Measurements from ENCODE around the gene SNTG2. TPM values are rescaled to one million over a fixed set of nuclear protein-coding genes. Genes with fewer than 3 reads are reported as not detected.

SNTG2 gene
- total RNA-seq, 2 donors from 2014 or later, result 2.5 to 3.8 TPM

DNA sequence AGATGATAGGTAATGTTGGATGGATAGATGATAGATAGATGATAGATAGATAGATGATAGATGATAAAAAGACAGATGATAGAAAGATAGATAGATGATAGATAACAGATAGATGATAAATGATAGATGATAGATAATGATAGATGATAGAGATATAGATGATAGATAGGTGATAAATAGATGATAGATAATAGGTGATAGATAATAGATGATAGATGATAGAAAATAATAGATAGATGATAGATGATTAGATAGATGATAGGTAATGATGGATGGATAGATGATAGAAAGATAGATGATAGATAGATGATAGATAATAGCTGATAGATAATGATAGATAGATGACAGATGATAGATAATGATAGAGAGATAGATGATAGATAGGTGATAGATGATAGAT lies 31.0 kb upstream of the SNTG2 start:
- Mint-ChIP-seq H3K27me3 (ENCODE audit: low read depth) (no peaks in the 10 kb centered on the region), H3K27ac (no peak overlapping the region), H3K36me3 (ENCODE audit: insufficient read depth in 2 of 2) (no peaks in the 10 kb centered on the region), H3K4me1 (ENCODE audit: low read depth) (no peaks in the 10 kb centered on the region), H3K4me3 (no peak overlapping the region), H3K9me3 (no peaks in the 10 kb centered on the region)
- ATAC-seq (replicated peaks in 1 of 2), result no peak
- DNase-seq, result no peak

DNA sequence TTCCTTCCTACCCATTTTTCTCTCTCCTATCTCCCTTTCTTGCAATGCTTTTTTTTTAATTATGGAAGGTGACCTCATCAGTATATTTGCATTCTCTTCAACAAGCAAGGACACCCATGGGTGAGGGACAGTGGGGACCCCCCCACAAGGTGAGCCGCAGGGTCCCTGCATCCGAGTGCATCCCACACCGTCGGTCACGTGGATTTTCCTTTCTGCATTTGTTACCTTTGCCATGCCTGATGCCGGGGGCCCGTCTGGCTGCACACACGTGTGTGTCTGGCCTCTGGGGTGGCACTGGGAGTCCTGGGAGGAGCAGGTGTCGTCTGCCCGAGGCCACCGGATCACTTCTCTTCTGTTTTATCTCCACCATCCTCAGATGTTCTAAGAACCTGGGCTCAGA lies 30.1 kb upstream of the SNTG2 start:
- H3K36me3 Mint-ChIP-seq (ENCODE audit: insufficient read depth in 2 of 2), result no peaks in the 10 kb centered on the region

GRCh38 chr2:920999-921398 lies 29.6 kb upstream of the SNTG2 start:
- no peaks in the 10 kb centered on the region for H3K36me3 Mint-ChIP-seq (ENCODE audit: insufficient read depth in 2 of 2)
- no peaks in the 10 kb centered on the region for H3K9me3 Mint-ChIP-seq
- ATAC-seq (replicated peaks in 1 of 2) (no peak), DNase-seq (no peak)
- no peak overlapping the region for H3K27ac Mint-ChIP-seq
- H3K4me1 Mint-ChIP-seq (ENCODE audit: low read depth), result no peaks in the 10 kb centered on the region
- no peaks in the 10 kb centered on the region for H3K27me3 Mint-ChIP-seq (ENCODE audit: low read depth)
- H3K4me3 Mint-ChIP-seq, result no peak overlapping the region

More for the DNA sequence above, 30.1 kb upstream of the SNTG2 start:
- Mint-ChIP-seq H3K4me1 (ENCODE audit: low read depth) (no peaks in the 10 kb centered on the region), H3K9me3 (no peaks in the 10 kb centered on the region), H3K27ac (no peak overlapping the region), H3K4me3 (no peak overlapping the region), H3K27me3 (ENCODE audit: low read depth) (no peaks in the 10 kb centered on the region)
- DNase-seq (no peak), ATAC-seq (replicated peaks in 1 of 2) (no peak)

GRCh38 chr2:922185-922584 lies 28.5 kb upstream of the SNTG2 start:
- H3K9me3 Mint-ChIP-seq, result no peaks in the 10 kb centered on the region
- H3K27ac Mint-ChIP-seq, result no peak overlapping the region
- ATAC-seq (replicated peaks in 1 of 2) (no peak), DNase-seq (no peak)
- H3K4me3 Mint-ChIP-seq, result no peak overlapping the region
- no peaks in the 10 kb centered on the region for H3K4me1 Mint-ChIP-seq (ENCODE audit: low read depth)
- H3K27me3 Mint-ChIP-seq (ENCODE audit: low read depth), result no peaks in the 10 kb centered on the region
- no peaks in the 10 kb centered on the region for H3K36me3 Mint-ChIP-seq (ENCODE audit: insufficient read depth in 2 of 2)

DNA sequence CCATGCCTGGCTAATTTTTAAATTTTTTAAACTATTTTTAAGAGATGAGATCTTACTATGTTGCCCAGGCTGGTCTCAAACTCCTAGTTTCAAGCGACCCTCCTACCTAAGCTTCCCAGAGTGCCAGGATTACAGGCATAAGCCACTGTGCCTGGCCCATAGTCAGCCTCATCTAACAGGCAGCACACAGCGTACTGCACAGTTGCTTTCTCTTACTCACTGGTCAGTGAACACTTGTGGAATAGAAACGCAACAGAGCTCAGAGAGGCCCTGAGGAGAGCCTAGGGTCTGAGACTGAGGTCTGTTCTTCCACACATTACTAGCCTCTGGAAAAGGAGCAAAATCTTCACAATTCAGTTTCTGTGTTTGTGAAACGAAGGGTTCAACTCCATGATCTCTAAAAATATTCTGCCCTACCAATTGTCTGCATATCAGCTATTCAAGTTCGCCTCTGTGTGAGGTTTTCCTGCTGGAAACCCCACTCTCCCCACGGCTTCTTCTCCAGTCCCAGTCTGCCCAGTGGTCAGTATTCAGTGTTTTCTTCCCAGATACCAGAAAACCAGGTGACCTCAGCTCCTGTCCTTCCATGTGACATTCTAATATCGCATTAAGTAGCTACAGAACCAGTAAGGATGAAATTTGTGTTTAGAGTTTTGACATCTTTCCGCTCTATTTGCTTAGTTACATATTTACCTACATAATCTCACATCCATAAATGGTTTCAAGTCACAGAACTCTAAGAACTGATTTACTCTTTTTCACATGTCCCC lies 26.6 kb upstream of the SNTG2 start:
- Mint-ChIP-seq H3K27ac (no peak overlapping the region), H3K4me1 (ENCODE audit: low read depth) (no peaks in the 10 kb centered on the region), H3K27me3 (ENCODE audit: low read depth) (no peaks in the 10 kb centered on the region), H3K36me3 (ENCODE audit: insufficient read depth in 2 of 2) (no peaks in the 10 kb centered on the region), H3K4me3 (no peak overlapping the region), H3K9me3 (no peaks in the 10 kb centered on the region)
- DNase-seq, result no peak
- ATAC-seq (replicated peaks in 1 of 2), result no peak

GRCh38 chr2:924701-925100 lies 25.9 kb upstream of the SNTG2 start:
- Mint-ChIP-seq H3K27me3 (ENCODE audit: low read depth) (no peaks in the 10 kb centered on the region), H3K4me3 (no peak overlapping the region), H3K4me1 (ENCODE audit: low read depth) (no peaks in the 10 kb centered on the region), H3K27ac (no peak overlapping the region), H3K36me3 (ENCODE audit: insufficient read depth in 2 of 2) (no peaks in the 10 kb centered on the region), H3K9me3 (no peaks in the 10 kb centered on the region)
- ATAC-seq (replicated peaks in 1 of 2) (no peak), DNase-seq (no peak)

DNA sequence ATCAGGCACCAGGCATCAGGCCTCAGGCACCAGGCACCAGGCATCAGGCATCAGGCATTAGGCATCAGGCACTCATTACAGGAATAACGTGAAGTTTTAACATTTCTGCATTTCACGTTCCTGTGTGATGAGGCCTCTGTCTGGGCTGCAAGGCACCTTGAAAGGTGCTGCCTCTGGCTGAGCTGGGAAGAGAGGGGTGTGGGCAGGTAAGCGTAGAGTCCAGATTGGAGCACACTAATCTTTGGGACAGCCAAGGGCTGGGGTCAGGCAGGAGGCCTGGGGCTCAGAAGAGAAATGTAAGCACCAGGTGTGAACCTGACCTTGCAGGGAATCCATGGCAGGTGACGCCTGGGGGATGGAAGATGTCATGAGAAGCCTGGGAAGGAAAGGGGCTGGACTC lies 25.3 kb upstream of the SNTG2 start:
- ATAC-seq (replicated peaks in 1 of 2) (no peak), DNase-seq (no peak)
- Mint-ChIP-seq H3K36me3 (ENCODE audit: insufficient read depth in 2 of 2) (no peaks in the 10 kb centered on the region), H3K4me1 (ENCODE audit: low read depth) (no peaks in the 10 kb centered on the region), H3K27me3 (ENCODE audit: low read depth) (no peaks in the 10 kb centered on the region), H3K27ac (no peak overlapping the region), H3K9me3 (no peaks in the 10 kb centered on the region), H3K4me3 (no peak overlapping the region)

- H3K4me3 Mint-ChIP-seq, result no peak overlapping the region
- ATAC-seq (replicated peaks in 1 of 2), result no peak
- DNase-seq, result no peak
- H3K27ac Mint-ChIP-seq, result no peak overlapping the region
- H3K9me3 Mint-ChIP-seq, result no peaks in the 10 kb centered on the region
- H3K4me1 Mint-ChIP-seq (ENCODE audit: low read depth), result no peaks in the 10 kb centered on the region
- no peaks in the 10 kb centered on the region for H3K36me3 Mint-ChIP-seq (ENCODE audit: insufficient read depth in 2 of 2)
- no peaks in the 10 kb centered on the region for H3K27me3 Mint-ChIP-seq (ENCODE audit: low read depth)
Measured at GRCh38 chr2:925711-926110, 24.9 kb upstream of the SNTG2 start.

DNA sequence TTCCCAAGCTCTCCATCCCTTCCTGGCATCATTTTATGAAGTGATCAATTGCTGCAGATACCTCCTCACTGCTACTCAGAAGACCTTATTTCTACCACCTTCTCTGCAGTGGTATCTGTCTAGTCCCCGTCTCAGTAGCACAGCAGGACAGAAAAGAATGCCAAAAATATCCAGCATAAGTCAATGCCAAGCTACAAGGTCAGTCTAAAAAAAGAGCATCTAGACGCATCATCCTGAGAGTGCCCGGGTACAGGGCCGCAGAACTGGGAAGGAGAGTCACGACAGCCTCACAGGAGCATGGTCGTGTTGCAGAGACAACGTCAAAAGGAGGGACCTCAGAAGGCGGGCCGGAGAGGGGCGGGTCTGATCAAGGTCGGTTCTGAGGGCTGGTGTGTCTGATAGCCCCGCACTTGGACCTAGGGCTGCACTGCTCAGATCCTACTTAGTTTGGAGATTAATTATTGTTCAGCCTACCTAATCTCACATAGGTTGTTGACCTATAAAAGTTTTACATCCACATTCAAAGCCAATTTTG lies 24.3 kb upstream of the SNTG2 start:
- H3K36me3 Mint-ChIP-seq (ENCODE audit: insufficient read depth in 2 of 2), result no peaks in the 10 kb centered on the region

DNA sequence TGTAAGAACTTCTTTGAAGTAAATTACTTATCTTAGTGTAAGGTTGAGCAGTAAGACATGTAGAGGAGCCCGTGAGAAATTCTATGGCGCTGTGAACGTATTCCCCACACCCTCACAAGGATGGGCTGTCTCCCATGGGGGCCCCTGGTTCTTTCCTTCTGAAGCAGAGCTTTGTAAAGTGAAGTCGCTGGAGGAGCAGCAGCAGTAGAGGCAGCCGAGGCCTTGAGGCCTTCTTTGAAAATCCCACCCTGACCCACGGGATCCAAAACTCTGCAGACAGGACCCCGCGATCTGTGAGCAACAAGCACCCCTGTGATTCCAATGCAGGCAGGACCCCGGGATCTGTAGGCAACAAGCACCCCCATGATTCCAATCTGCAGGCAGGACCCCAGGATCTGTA lies 23.8 kb upstream of the SNTG2 start:
- no peaks in the 10 kb centered on the region for H3K4me1 Mint-ChIP-seq (ENCODE audit: low read depth)
- no peaks in the 10 kb centered on the region for H3K27me3 Mint-ChIP-seq (ENCODE audit: low read depth)
- no peaks in the 10 kb centered on the region for H3K9me3 Mint-ChIP-seq
- H3K36me3 Mint-ChIP-seq (ENCODE audit: insufficient read depth in 2 of 2), result no peaks in the 10 kb centered on the region
- DNase-seq (no peak), ATAC-seq (replicated peaks in 1 of 2) (no peak)
- H3K4me3 Mint-ChIP-seq, result no peak overlapping the region
- no peak overlapping the region for H3K27ac Mint-ChIP-seq

More for the DNA sequence above, 24.3 kb upstream of the SNTG2 start:
- Mint-ChIP-seq H3K9me3 (no peaks in the 10 kb centered on the region), H3K4me3 (no peak overlapping the region), H3K27ac (no peak overlapping the region), H3K4me1 (ENCODE audit: low read depth) (no peaks in the 10 kb centered on the region), H3K27me3 (ENCODE audit: low read depth) (no peaks in the 10 kb centered on the region)
- DNase-seq (no peak), ATAC-seq (replicated peaks in 1 of 2) (no peak)

GRCh38 chr2:929011-929735 lies 21.5 kb upstream of the SNTG2 start:
- H3K27ac Mint-ChIP-seq, result no peak overlapping the region
- H3K4me3 Mint-ChIP-seq, result no peak overlapping the region
- no peaks in the 10 kb centered on the region for H3K27me3 Mint-ChIP-seq (ENCODE audit: low read depth)
- no peaks in the 10 kb centered on the region for H3K4me1 Mint-ChIP-seq (ENCODE audit: low read depth)
- ATAC-seq (replicated peaks in 1 of 2) (no peak), DNase-seq (no peak)
- H3K9me3 Mint-ChIP-seq, result no peaks in the 10 kb centered on the region
- H3K36me3 Mint-ChIP-seq (ENCODE audit: insufficient read depth in 2 of 2), result no peaks in the 10 kb centered on the region

- H3K9me3 Mint-ChIP-seq, result no peaks in the 10 kb centered on the region
- no peak overlapping the region for H3K4me3 Mint-ChIP-seq
- H3K36me3 Mint-ChIP-seq (ENCODE audit: insufficient read depth in 2 of 2), result no peaks in the 10 kb centered on the region
- H3K4me1 Mint-ChIP-seq (ENCODE audit: low read depth), result no peaks in the 10 kb centered on the region
- ATAC-seq (replicated peaks in 1 of 2), result no peak
- no peak overlapping the region for H3K27ac Mint-ChIP-seq
- no peak for DNase-seq
- no peaks in the 10 kb centered on the region for H3K27me3 Mint-ChIP-seq (ENCODE audit: low read depth)
Measured at GRCh38 chr2:929925-930324, 20.7 kb upstream of the SNTG2 start.

GRCh38 chr2:930935-931334 lies 19.7 kb upstream of the SNTG2 start:
- H3K27me3 Mint-ChIP-seq (ENCODE audit: low read depth), result no peaks in the 10 kb centered on the region
- no peaks in the 10 kb centered on the region for H3K9me3 Mint-ChIP-seq
- H3K27ac Mint-ChIP-seq, result no peak overlapping the region
- no peaks in the 10 kb centered on the region for H3K36me3 Mint-ChIP-seq (ENCODE audit: insufficient read depth in 2 of 2)
- H3K4me3 Mint-ChIP-seq, result no peak overlapping the region
- ATAC-seq (replicated peaks in 1 of 2) (no peak), DNase-seq (no peak)
- no peaks in the 10 kb centered on the region for H3K4me1 Mint-ChIP-seq (ENCODE audit: low read depth)

All from activated T-cell treated with anti-CD3 and anti-CD28 coated beads, Interleukin-2, amount 50 U/mL, for 72 hours (primary cell).